Measurements from ENCODE around the gene TNNC2.

TNNC2 gene

GRCh38 chr20:45857114-45857881, 30.2 kb upstream of the TNNC2 start, which contains the start of the genes ACOT8 and ZSWIM3:
ACOT8 (minus strand) TSS chr20:45857392; CDS start chr20:45857315, 77 bp downstream.
ZSWIM3 (plus strand) TSS chr20:45857614; CDS start chr20:45857826, 212 bp downstream.
- peaks cover 10% of the 10 kb centered on the region for H3K36me3 Mint-ChIP-seq (ENCODE audit: low read depth)
- no peaks in the 10 kb centered on the region for H3K27me3 Mint-ChIP-seq
- no peaks in the 10 kb centered on the region for H3K9me3 Mint-ChIP-seq
- H3K4me3 Mint-ChIP-seq, result peak within 1 kb of the TSS; percentile 91
- H3K27ac Mint-ChIP-seq, result peak within 1 kb of the TSS; percentile 95
- H3K4me1 Mint-ChIP-seq (ENCODE audit: low read depth), result peaks cover 39% of the 10 kb centered on the region

- H3K27me3 Mint-ChIP-seq, result no peaks in the 10 kb centered on the region
- H3K4me1 Mint-ChIP-seq (ENCODE audit: low read depth), result peaks cover 33% of the 10 kb centered on the region
- H3K27ac Mint-ChIP-seq, result no peak overlapping the region
- H3K9me3 Mint-ChIP-seq, result no peaks in the 10 kb centered on the region
- peaks cover 13% of the 10 kb centered on the region for H3K36me3 Mint-ChIP-seq (ENCODE audit: low read depth)
- no peak overlapping the region for H3K4me3 Mint-ChIP-seq
These were observed 26.4 kb upstream of the TNNC2 start for GRCh38 chr20:45853484-45853883.

- Mint-ChIP-seq H3K4me1 (ENCODE audit: low read depth) (peaks cover 22% of the 10 kb centered on the region), H3K4me3 (no peak overlapping the region), H3K27me3 (no peaks in the 10 kb centered on the region), H3K36me3 (ENCODE audit: low read depth) (peaks cover 18% of the 10 kb centered on the region), H3K27ac (no peak overlapping the region), H3K9me3 (no peaks in the 10 kb centered on the region)
These were observed 25.2 kb upstream of the TNNC2 start for GRCh38 chr20:45852326-45852725.

- H3K4me1 Mint-ChIP-seq (ENCODE audit: low read depth), result peaks cover 20% of the 10 kb centered on the region
- H3K27me3 Mint-ChIP-seq, result no peaks in the 10 kb centered on the region
- H3K9me3 Mint-ChIP-seq, result no peaks in the 10 kb centered on the region
- H3K27ac Mint-ChIP-seq, result no peak overlapping the region
- no peak overlapping the region for H3K4me3 Mint-ChIP-seq
- H3K36me3 Mint-ChIP-seq (ENCODE audit: low read depth), result peaks cover 18% of the 10 kb centered on the region
These were observed 24.4 kb upstream of the TNNC2 start for GRCh38 chr20:45851501-45851900.

- Mint-ChIP-seq H3K9me3 (no peaks in the 10 kb centered on the region), H3K4me1 (ENCODE audit: low read depth) (peaks cover 14% of the 10 kb centered on the region), H3K36me3 (ENCODE audit: low read depth) (peaks cover 22% of the 10 kb centered on the region), H3K27ac (no peak overlapping the region), H3K4me3 (no peak overlapping the region), H3K27me3 (no peaks in the 10 kb centered on the region)
These were observed 23.8 kb upstream of the TNNC2 start for GRCh38 chr20:45850926-45851325.

- no peak overlapping the region for H3K27ac Mint-ChIP-seq
- no peak overlapping the region for H3K4me3 Mint-ChIP-seq
- no peaks in the 10 kb centered on the region for H3K27me3 Mint-ChIP-seq
- peaks cover 22% of the 10 kb centered on the region for H3K36me3 Mint-ChIP-seq (ENCODE audit: low read depth)
- H3K4me1 Mint-ChIP-seq (ENCODE audit: low read depth), result peaks cover 9% of the 10 kb centered on the region
- H3K9me3 Mint-ChIP-seq, result no peaks in the 10 kb centered on the region
These were observed 23.1 kb upstream of the TNNC2 start for GRCh38 chr20:45850238-45850637.

GRCh38 chr20:45848969-45849582, 22.0 kb upstream of the TNNC2 start:
- no peaks in the 10 kb centered on the region for H3K27me3 Mint-ChIP-seq
- H3K27ac Mint-ChIP-seq, result no peak overlapping the region
- H3K4me1 Mint-ChIP-seq (ENCODE audit: low read depth), result no peaks in the 10 kb centered on the region
- H3K9me3 Mint-ChIP-seq, result no peaks in the 10 kb centered on the region
- no peak overlapping the region for H3K4me3 Mint-ChIP-seq
- H3K36me3 Mint-ChIP-seq (ENCODE audit: low read depth), result peaks cover 28% of the 10 kb centered on the region

GRCh38 chr20:45848421-45848820, 21.3 kb upstream of the TNNC2 start:
- H3K27me3 Mint-ChIP-seq, result no peaks in the 10 kb centered on the region
- no peaks in the 10 kb centered on the region for H3K9me3 Mint-ChIP-seq
- no peak overlapping the region for H3K27ac Mint-ChIP-seq
- no peaks in the 10 kb centered on the region for H3K4me1 Mint-ChIP-seq (ENCODE audit: low read depth)
- peaks cover 35% of the 10 kb centered on the region for H3K36me3 Mint-ChIP-seq (ENCODE audit: low read depth)
- H3K4me3 Mint-ChIP-seq, result no peak overlapping the region

GRCh38 chr20:45845452-45845851, 18.3 kb upstream of the TNNC2 start:
- Mint-ChIP-seq H3K4me3 (no peak overlapping the region), H3K9me3 (no peaks in the 10 kb centered on the region), H3K27ac (no peak overlapping the region), H3K4me1 (ENCODE audit: low read depth) (peaks cover 4% of the 10 kb centered on the region), H3K36me3 (ENCODE audit: low read depth) (peaks cover 30% of the 10 kb centered on the region), H3K27me3 (no peaks in the 10 kb centered on the region)

GRCh38 chr20:45843506-45843905, 16.4 kb upstream of the TNNC2 start:
- peaks cover 4% of the 10 kb centered on the region for H3K4me1 Mint-ChIP-seq (ENCODE audit: low read depth)
- no peaks in the 10 kb centered on the region for H3K9me3 Mint-ChIP-seq
- no peaks in the 10 kb centered on the region for H3K27me3 Mint-ChIP-seq
- H3K27ac Mint-ChIP-seq, result no peak overlapping the region
- no peak overlapping the region for H3K4me3 Mint-ChIP-seq
- peaks cover 29% of the 10 kb centered on the region for H3K36me3 Mint-ChIP-seq (ENCODE audit: low read depth)

- no peak overlapping the region for H3K4me3 Mint-ChIP-seq
- peaks cover 4% of the 10 kb centered on the region for H3K4me1 Mint-ChIP-seq (ENCODE audit: low read depth)
- no peaks in the 10 kb centered on the region for H3K9me3 Mint-ChIP-seq
- peaks cover 24% of the 10 kb centered on the region for H3K36me3 Mint-ChIP-seq (ENCODE audit: low read depth)
- no peak overlapping the region for H3K27ac Mint-ChIP-seq
- H3K27me3 Mint-ChIP-seq, result no peaks in the 10 kb centered on the region
These were observed 15.2 kb upstream of the TNNC2 start for GRCh38 chr20:45842169-45842812.

- Mint-ChIP-seq H3K27ac (no peak overlapping the region), H3K9me3 (no peaks in the 10 kb centered on the region), H3K4me1 (ENCODE audit: low read depth) (peaks cover 4% of the 10 kb centered on the region), H3K4me3 (no peak overlapping the region), H3K27me3 (no peaks in the 10 kb centered on the region), H3K36me3 (ENCODE audit: low read depth) (peaks cover 24% of the 10 kb centered on the region)
These were observed 14.5 kb upstream of the TNNC2 start for GRCh38 chr20:45841407-45842129.

- Mint-ChIP-seq H3K4me3 (no peak overlapping the region), H3K36me3 (ENCODE audit: low read depth) (peaks cover 19% of the 10 kb centered on the region), H3K27ac (no peak overlapping the region), H3K27me3 (no peaks in the 10 kb centered on the region), H3K4me1 (ENCODE audit: low read depth) (peaks cover 4% of the 10 kb centered on the region), H3K9me3 (no peaks in the 10 kb centered on the region)
These were observed 13.6 kb upstream of the TNNC2 start for GRCh38 chr20:45840700-45841198.

- Mint-ChIP-seq H3K36me3 (ENCODE audit: low read depth) (no peaks in the 10 kb centered on the region), H3K4me1 (ENCODE audit: low read depth) (peaks cover 16% of the 10 kb centered on the region), H3K9me3 (no peaks in the 10 kb centered on the region), H3K27me3 (no peaks in the 10 kb centered on the region), H3K4me3 (no peak overlapping the region), H3K27ac (no peak overlapping the region)
These were observed 9.7 kb upstream of the TNNC2 start for GRCh38 chr20:45836841-45837240.
